Hematopoietic multipotent progenitor cell treated with erythropoietin and hydrocortisone succinate and interleukin-3 and kit ligand, for 4 days (in vitro differentiated cells): ENCODE measurements around the gene NPAS3.

ENCODE experiments used
- DNase-seq: peaks from one replicate; pipeline ENCODE4 v3.0.0-alpha.2; 2015

The NPAS3 gene

GRCh38 chr14:33273978-33274377 is 335.3 kb downstream of the NPAS3 start:
- no peak for DNase-seq

- DNase-seq = no peak
Measured at GRCh38 chr14:33275879-33276278, 337.2 kb downstream of the NPAS3 start.

GRCh38 chr14:33279865-33280264 is 341.2 kb downstream of the NPAS3 start:
- DNase-seq = no peak

GRCh38 chr14:33280646-33281045 is 342.0 kb downstream of the NPAS3 start:
- no peak for DNase-seq

GRCh38 chr14:33282331-33283230 is 343.9 kb downstream of the NPAS3 start:
- DNase-seq = no peak

- DNase-seq = no peak
Measured at GRCh38 chr14:33285902-33286700, 347.4 kb downstream of the NPAS3 start.

- DNase-seq = no peak
Measured at GRCh38 chr14:33287189-33287588, 348.5 kb downstream of the NPAS3 start.

- no peak for DNase-seq
Measured at GRCh38 chr14:33290641-33291040, 352.0 kb downstream of the NPAS3 start.

GRCh38 chr14:33291529-33292104 is 352.9 kb downstream of the NPAS3 start:
- DNase-seq = no peak

- no peak for DNase-seq
Measured at GRCh38 chr14:33294419-33294818, 355.7 kb downstream of the NPAS3 start.

GRCh38 chr14:33297565-33297964 is 358.9 kb downstream of the NPAS3 start:
- DNase-seq = no peak

- no peak for DNase-seq
Measured at GRCh38 chr14:33307691-33308251, 369.1 kb downstream of the NPAS3 start.

- no peak for DNase-seq
Measured at GRCh38 chr14:33309106-33309505, 370.4 kb downstream of the NPAS3 start.

GRCh38 chr14:33315217-33315616 is 376.5 kb downstream of the NPAS3 start:
- DNase-seq = no peak

- no peak for DNase-seq
Measured at GRCh38 chr14:33315721-33316120, 377.0 kb downstream of the NPAS3 start.

- no peak for DNase-seq
Measured at GRCh38 chr14:33317675-33318074, 379.0 kb downstream of the NPAS3 start.

- no peak for DNase-seq
Measured at GRCh38 chr14:33323979-33324378, 385.3 kb downstream of the NPAS3 start.

- DNase-seq = no peak
Measured at GRCh38 chr14:33331176-33331949, 392.7 kb downstream of the NPAS3 start.

- DNase-seq = no peak
Measured at GRCh38 chr14:33332497-33332896, 393.8 kb downstream of the NPAS3 start.

- no peak for DNase-seq
Measured at GRCh38 chr14:33335366-33335765, 396.7 kb downstream of the NPAS3 start.

- DNase-seq = no peak
Measured at GRCh38 chr14:33342299-33342974, 403.8 kb downstream of the NPAS3 start.

GRCh38 chr14:33343016-33343415 is 404.3 kb downstream of the NPAS3 start:
- DNase-seq = no peak
